HG02571 (cell line): ENCODE results near the gene ARHGAP5.

Experiments used
- ATAC-seq: cut with Tn5 transposase; IDR thresholded peaks from one replicate; pipeline ENCODE4 v1.9.1; 2021; ENCODE audit warnings: mild to moderate bottlenecking, moderate library complexity; ENCODE audit not compliant: unreplicated experiment

ARHGAP5 gene

DNA sequence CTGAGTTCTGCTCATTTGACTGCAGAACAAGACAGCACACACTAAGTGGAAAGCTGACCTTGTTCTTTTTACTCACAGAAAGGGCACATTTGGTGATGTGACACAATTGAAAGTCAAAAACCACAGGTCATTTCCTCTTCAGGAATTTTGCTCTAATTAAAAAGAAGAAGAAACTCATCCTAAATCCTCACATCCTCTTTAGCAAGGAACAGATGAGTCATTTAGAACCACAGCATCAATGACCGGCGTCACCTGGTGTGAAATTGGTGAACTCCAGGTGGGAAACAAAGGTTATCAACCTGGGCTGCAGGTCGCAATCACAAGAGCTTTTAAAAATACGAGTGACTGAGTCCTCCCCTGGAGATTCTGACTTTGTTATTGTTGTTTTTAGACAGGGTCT lies 128.9 kb downstream of the ARHGAP5 start:
- no peak for ATAC-seq

GRCh38 chr14:32206552-32206951 lies 129.4 kb downstream of the ARHGAP5 start:
- ATAC-seq, result no peak

GRCh38 chr14:32208490-32208889 lies 131.4 kb downstream of the ARHGAP5 start:
- ATAC-seq, result no peak
